Tibial artery (tissue), 4 donors: ENCODE measurements around the gene LY9.

ENCODE experiments used
- DNase-seq, 2 donors: peaks; one replicate each; pipeline ENCODE4 v3.0.0-alpha.2; 2019
- H3K27ac ChIP-seq, 2 donors: fragments of 200-600 bp; sonication (generic) in 1 of 2; 1 replicate in 1 of 2; 2 replicates in 1 of 2; pipeline ENCODE4 v1.5.1; 2018 to 2019; ENCODE audit warnings: mild to moderate bottlenecking in 1 of 2
- H3K27me3 ChIP-seq, 2 donors: fragments of 200-600 bp; sonication (generic) in 1 of 2; one replicate each; pipeline versions ENCODE4 v1.5.1 to v1.6.0; 2016 to 2019
- H3K36me3 ChIP-seq, 3 donors: fragments of 200-600 bp; sonication (generic) in 2 of 3; one replicate each; pipeline ENCODE4 v1.5.1; 2016 to 2019; ENCODE audit warnings: mild to moderate bottlenecking in 2 of 3
- H3K4me1 ChIP-seq, 4 donors: fragments of 200-600 bp; sonication (generic) in 2 of 4; 1 replicate in 3 of 4; 2 replicates in 1 of 4; pipeline ENCODE4 v1.5.1; 2016 to 2019
- H3K4me3 ChIP-seq, 2 donors: fragments of 200-600 bp; sonication (generic) in 1 of 2; 1 replicate in 1 of 2; 2 replicates in 1 of 2; pipeline ENCODE4 v1.5.1; 2018 to 2019; ENCODE audit warnings: mild to moderate bottlenecking in 2 of 2
- H3K9me3 ChIP-seq, 3 donors: fragments of 200-600 bp; sonication (generic) in 1 of 3; one replicate each; pipeline ENCODE4 v1.5.1; 2016 to 2019
- intact Hi-C: fragments of 100-400 bp; cut with DNase I; formaldehyde crosslinking; loops from one replicate; pipeline ENCODE4 v1.15.0; 2023; ENCODE audit warnings: low total_unique reads
- TF ChIP-seq, protein P1 (sequence below), 2 experiments: fragments of 200-600 bp in 1 of 2; fragments of 450-650 bp in 1 of 2; IDR thresholded peaks; one replicate each; pipeline ENCODE4 v1.5.1; 2017 to 2019; ENCODE audit warnings: antibody characterized with exemption in 2 of 2, mild to moderate bottlenecking in 1 of 2, moderate library complexity in 1 of 2

LY9 gene

DNA sequence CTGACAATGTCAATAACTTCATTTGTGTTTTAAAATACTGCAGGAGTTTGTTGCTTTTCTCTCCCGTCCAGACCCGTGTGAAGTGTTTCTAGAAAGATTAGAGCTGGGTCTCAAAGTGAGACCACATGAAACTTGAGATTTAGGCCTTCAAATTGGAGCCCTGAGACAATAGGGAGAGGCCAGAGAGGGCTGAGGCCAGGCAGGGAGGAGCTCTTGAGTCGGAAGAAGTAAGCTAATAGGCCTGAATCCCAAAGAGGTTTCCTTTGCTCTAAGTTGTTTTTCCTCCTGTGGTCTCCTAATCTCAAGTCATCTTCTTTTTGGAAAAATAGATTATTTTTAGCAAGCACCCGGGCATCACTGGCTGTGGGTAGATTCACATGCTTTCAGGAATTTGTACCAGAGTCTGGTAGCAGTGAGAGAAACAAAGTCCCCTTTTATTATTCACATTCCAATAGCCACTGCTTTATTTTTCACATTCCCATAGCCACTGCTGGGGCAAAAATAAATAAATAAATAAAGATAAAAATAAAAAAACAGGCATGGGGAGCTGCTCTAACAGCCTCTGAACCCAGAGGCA, 41.1 kb downstream of the LY9 start:
- H3K27me3 ChIP-seq, result no peaks in the 10 kb centered on the region
- TF ChIP-seq, protein P1, sequence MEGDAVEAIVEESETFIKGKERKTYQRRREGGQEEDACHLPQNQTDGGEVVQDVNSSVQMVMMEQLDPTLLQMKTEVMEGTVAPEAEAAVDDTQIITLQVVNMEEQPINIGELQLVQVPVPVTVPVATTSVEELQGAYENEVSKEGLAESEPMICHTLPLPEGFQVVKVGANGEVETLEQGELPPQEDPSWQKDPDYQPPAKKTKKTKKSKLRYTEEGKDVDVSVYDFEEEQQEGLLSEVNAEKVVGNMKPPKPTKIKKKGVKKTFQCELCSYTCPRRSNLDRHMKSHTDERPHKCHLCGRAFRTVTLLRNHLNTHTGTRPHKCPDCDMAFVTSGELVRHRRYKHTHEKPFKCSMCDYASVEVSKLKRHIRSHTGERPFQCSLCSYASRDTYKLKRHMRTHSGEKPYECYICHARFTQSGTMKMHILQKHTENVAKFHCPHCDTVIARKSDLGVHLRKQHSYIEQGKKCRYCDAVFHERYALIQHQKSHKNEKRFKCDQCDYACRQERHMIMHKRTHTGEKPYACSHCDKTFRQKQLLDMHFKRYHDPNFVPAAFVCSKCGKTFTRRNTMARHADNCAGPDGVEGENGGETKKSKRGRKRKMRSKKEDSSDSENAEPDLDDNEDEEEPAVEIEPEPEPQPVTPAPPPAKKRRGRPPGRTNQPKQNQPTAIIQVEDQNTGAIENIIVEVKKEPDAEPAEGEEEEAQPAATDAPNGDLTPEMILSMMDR (IDR thresholded peaks at IDR 0.05), result no peak
- peaks cover 0 to 11% (median 4%) of the 10 kb centered on the region in 4 donors for H3K4me1 ChIP-seq
- no peak overlapping the region for H3K4me3 ChIP-seq
- DNase-seq, result no peak
- intact Hi-C loops, result no loop called here
- H3K36me3 ChIP-seq, result no peaks in the 10 kb centered on the region
- H3K27ac ChIP-seq, result no peak overlapping the region
- no peaks in the 10 kb centered on the region for H3K9me3 ChIP-seq

DNA sequence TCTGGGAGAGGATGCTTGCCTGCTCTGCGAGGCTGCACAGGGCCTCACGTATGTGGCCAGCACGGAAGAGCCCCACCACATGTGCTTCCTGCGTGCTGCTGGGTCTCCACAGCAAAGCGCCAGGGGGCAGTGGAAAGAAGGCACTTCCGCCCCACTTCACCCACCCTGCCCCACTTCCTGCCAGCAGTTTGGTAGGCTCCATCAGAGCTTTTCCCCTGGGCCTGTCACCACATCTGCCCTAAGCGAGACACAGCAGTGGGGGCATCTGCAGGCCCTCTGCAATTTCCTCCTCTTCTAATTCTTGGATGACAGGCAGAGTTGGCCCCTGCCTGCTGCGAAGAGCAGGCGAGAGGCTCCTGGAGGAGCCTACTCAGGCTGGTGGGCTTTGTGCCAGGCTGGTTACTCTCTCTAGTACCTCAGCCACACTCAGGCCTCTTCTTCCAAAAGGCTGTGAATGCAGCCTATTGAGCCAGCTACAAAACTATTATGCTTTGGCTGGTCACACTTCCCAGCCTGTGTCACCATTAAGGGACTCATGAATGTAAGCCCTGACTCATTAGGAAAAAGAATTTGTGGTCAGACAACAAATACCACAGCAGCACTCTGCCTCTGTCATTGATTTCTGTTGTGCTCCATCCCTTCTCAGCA, 41.7 kb downstream of the LY9 start:
- intact Hi-C loops, result no loop called here
- Histone ChIP-seq H3K9me3 (no peaks in the 10 kb centered on the region), H3K4me3 (no peak overlapping the region), H3K4me1 (peaks cover 0 to 11% (median 4%) of the 10 kb centered on the region in 4 donors), H3K27ac (no peak overlapping the region), H3K27me3 (no peaks in the 10 kb centered on the region), H3K36me3 (no peaks in the 10 kb centered on the region)
- no peak for DNase-seq
- TF ChIP-seq, protein P1 (IDR thresholded peaks at IDR 0.05), result no peak

DNA sequence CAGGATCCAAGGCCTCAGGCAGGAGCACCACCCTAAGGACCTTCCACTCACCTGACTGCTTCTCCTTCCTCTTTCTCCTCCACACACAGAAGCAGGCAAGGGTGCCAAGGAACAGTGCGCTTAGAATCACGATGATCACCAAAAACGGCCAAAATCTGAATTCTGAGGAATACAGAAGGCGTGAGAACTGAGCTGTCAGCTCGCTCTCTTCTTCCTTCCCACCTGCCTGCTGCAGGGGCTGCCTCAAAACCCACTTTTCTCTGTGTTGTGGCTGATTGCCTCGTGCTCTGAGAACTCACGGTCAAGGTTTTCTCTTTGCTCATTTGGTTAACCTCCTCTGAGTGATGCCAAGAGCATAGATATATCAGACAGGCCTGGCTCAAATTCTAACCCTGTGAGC, 42.9 kb downstream of the LY9 start:
- Histone ChIP-seq H3K27me3 (no peaks in the 10 kb centered on the region), H3K36me3 (no peaks in the 10 kb centered on the region), H3K4me1 (peaks cover 0 to 11% (median 4%) of the 10 kb centered on the region in 4 donors), H3K27ac (no peak overlapping the region), H3K4me3 (no peak overlapping the region), H3K9me3 (no peaks in the 10 kb centered on the region)
- no peak for DNase-seq
- intact Hi-C loops, result no loop called here
- TF ChIP-seq, protein P1 (IDR thresholded peaks at IDR 0.05), result no peak

DNA sequence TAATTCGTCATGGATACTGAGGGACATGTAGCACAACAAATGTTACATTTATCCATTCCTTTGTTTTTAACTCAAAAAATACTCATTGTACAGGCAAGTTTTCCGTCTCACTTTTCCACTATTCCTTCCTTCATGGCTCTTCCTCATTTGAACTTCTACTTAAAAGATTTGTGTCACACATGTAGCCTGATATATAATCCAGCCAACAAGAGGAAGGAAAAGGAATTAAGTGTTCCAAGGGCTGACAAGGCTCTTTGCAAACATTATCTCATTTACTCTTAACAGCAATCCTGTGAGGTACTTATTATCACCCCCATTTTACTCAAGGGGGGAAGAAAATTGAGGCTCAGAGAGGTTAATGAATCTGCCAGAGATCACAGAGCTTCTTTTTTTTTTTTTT, 43.8 kb downstream of the LY9 start:
- TF ChIP-seq, protein P1 (IDR thresholded peaks at IDR 0.05), result no peak
- Histone ChIP-seq H3K27ac (no peak overlapping the region), H3K9me3 (no peaks in the 10 kb centered on the region), H3K4me1 (peaks cover 0 to 11% (median 4%) of the 10 kb centered on the region in 4 donors), H3K27me3 (no peaks in the 10 kb centered on the region), H3K4me3 (no peak overlapping the region), H3K36me3 (no peaks in the 10 kb centered on the region)
- no peak for DNase-seq
- intact Hi-C loops, result no loop called here

DNA sequence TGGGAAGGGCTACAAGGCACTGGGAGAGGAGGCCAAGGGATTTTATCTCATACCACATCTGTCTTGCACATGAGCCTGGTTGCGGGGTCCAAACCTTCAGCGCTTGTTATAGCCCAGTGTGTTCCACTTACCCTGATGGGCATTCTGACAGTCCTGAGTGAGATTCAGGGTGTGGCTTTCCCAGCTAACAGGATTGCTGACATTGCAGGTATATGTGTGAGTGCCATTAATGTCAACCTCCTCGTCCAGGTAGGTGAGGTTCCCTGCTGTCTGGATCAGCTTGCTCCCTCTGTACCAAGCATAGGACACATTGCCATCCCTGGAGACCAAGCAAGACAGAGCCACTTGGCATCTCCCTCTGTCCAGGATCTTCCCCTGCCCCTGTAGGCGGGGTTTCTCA, 45.1 kb downstream of the LY9 start:
- H3K4me3 ChIP-seq, result no peak overlapping the region
- H3K36me3 ChIP-seq, result no peaks in the 10 kb centered on the region
- TF ChIP-seq, protein P1 (IDR thresholded peaks at IDR 0.05), result no peak
- no peak overlapping the region for H3K27ac ChIP-seq
- no peaks in the 10 kb centered on the region for H3K9me3 ChIP-seq
- H3K4me1 ChIP-seq, result peaks cover 0 to 11% (median 4%) of the 10 kb centered on the region in 4 donors
- no peaks in the 10 kb centered on the region for H3K27me3 ChIP-seq
- intact Hi-C loops, result no loop called here
- DNase-seq, result no peak
